HG02852 (cell line): ENCODE measurements around the gene PBX4.

Experiments used
- ATAC-seq: cut with Tn5 transposase; IDR thresholded peaks from one replicate; pipeline ENCODE4 v1.9.1; 2021; ENCODE audit warnings: mild to moderate bottlenecking, moderate library complexity; ENCODE audit not compliant: unreplicated experiment

PBX4 gene

DNA sequence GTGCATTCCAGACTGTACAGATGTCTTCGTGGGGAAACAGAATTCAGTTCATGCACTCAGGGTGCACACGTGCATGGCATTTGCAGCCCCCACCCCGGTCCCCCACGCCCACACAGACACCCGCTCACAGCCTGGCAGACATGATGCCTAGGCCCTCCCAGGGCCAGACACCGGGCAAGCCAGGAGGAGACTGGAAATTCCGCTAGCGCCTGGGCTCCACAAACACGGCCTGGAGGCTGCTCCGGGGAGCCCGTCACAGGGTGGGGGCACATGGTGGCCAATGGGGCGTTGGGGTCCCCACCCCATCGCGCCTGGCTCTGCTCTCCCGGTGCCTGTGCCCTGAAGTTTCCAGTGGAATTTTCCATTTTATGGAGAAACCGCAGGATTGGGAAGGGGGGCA is 76.9 kb downstream of the PBX4 start:
- no peak for ATAC-seq

DNA sequence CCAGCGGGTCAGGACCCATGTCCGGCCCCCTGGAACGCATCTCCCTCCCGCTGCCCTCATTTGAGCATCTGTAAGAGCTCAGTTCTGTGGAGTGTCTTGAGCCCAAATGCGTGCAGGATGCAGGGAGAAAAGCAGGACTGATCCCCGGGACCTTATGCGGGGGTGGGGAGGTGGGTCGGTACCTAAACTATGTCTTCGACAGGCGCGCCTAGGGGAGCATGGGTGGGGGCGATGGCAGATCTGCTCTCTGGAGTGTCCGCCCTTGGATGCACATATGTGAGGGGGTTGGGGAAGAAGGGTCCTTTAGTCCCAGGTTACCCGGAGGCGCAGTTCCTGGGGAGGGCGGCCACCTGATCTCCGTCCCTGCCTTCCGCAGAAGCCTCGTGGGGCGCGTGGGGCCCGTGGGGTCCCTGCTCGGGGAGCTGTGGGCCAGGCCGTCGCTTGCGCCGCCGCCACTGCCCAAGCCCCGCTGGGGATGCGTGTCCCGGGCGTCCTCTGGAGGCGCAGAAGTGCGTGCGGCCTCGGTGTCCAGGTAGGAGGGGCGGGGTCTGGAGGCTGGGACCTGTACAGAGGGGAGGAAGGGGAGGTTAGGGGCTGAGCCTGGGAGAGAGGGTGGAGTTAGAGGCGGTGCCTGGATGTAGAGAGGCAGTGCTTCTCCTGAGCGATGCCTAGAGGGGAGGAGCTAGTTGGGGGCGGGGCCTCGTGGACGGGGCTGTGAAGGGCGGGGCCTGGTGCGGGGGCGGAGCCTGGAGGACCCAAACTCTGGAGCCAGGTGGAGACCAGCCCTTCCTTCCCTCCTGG is 77.6 kb downstream of the PBX4 start:
- no peak for ATAC-seq

DNA sequence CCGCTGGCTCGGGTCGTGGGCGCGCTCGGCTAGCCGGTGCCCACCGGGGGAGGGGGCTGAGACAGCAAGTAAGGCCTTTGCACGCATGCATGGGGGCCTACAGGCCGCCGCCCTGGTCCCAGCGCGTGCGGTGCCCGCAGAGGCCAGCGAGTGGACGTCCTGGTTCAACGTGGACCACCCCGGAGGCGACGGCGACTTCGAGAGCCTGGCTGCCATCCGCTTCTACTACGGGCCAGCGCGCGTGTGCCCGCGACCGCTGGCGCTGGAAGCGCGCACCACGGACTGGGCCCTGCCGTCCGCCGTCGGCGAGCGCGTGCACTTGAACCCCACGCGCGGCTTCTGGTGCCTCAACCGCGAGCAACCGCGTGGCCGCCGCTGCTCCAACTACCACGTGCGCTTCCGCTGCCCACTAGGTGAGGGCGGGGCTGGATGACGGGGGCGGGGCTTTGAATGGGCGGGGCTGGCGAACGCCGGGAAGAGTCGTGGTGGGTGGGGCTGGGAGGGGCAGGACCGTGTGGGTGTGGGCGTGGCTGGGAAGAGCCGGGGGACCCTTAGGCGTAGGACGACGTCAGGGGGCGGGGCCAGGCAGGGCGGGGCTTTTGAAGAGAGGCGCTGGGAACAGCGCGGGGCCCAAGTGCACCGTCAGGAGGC is 78.3 kb downstream of the PBX4 start:
- no peak for ATAC-seq

DNA sequence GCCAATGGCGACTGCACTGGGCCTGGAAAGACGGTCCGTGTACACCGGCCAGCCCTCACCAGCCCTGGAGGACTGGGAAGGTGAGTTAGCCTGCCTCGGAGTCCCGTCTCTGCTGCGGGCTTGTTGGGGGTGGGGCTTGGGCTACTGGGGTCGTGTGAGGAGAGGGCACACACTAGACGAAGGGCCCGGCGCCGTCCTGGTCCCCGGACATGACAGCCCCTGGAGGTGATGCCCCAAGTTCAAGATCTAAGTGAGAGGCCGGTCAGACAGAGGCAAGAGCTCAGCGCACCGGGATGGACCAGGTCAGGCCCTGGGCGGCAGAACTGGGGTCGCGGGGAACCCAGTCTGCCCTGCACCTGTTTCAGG is 78.8 kb downstream of the PBX4 start:
- no peak for ATAC-seq

DNA sequence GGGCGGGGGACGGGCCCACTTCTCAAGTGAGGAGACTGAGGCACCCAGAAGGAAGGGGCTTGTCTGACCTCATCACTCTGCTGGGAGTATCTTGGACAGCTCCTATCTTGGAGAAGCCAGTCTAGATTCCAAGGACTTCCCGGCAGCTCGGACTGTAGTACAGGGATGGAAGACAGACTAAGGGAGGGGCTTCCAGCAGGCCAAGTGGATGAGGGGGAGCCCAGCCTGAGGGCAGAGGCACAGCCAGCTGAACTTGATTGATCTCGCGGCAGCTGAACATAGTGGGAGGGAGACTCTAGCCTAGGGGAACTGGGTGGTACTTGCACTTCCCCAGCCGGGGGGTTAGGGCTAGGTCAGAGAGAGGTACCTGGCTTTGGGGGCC is 79.7 kb downstream of the PBX4 start:
- ATAC-seq = no peak

DNA sequence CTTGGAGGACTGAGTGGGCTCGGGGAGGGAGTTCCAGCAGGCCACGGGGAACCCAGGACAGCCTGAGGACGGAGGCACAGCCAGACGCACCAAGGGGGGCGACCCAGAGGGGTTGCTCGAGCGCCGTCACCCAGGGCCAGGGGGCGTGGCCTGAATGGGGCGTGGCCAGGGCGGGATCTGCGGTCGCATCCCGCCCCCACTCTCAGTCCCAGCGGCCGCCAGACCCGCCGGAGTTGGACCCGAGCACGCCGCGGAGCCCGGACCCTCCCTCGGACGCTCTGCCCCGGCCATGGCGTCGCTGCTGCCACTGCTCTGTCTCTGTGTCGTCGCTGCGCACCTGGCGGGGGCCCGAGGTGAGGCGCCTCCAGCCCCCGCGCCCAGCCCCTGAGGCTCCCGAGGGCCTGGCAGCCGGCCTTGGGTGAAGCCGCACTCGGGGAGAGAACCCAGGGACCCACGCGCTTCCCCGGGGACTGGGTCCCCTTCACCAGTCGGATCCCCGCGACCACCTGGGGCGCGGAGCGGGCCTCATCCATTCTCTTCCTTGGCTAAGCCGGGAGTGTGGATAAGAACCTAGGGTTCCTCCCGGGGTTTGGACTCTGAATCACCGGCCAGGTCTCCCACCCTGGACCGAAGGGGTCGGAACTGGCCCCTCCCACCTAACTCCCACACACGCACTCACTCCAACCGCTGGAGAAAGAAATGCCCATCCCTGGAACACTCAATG is 80.3 kb downstream of the PBX4 start, which contains the start of gene CILP2:
Gene CILP2, plus strand, starts transcription at position 205 of the 724 bp plus-strand sequence. Its CDS starts 85 bp downstream, at position 290.
- ATAC-seq = no peak

DNA sequence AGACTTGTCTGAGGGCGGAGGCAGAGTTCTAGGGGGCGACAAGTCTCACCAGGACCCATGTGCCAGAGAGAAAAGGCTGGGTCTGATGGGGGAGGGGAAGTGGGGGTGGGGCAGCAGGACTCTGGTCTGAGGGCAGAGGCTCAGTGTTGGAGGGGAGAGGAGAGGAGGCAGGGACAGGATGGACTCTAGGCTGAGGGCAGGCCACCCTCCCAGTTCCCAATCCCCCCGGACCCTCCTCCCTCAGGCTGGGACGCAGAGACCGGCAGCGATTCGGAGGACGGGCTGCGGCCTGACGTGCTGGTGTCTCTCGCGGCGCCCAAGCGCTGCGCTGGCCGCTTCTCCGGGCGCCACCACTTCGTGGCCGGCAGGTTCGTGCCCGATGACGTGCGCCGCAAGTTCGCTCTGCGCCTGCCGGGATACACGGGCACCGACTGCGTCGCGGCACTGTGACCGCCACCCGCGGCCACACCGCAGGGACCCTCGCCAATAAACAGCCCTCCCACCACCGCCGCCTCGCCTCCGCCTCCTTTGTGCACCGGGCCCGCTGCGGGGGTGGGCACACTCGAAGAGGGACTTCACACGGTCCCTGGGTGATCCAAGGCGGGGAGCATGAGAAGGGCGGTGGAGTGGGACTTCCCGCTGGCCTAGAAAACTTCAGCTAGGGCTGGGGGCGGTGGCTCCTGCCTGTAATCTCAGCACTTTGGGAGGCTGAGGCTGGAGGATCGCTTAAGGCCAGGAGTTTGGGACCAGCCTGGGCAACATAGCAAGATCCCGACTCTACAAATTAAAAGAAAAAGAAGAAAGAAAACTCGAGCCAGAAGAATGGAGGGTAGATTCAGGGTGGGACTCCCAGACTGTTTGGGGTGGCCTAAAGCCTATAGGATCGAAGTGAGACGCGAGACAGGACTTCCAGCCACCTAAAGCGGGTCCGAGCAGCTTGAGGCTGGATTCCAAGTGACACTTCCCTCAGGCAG is 81.1 kb downstream of the PBX4 start:
- no peak for ATAC-seq

DNA sequence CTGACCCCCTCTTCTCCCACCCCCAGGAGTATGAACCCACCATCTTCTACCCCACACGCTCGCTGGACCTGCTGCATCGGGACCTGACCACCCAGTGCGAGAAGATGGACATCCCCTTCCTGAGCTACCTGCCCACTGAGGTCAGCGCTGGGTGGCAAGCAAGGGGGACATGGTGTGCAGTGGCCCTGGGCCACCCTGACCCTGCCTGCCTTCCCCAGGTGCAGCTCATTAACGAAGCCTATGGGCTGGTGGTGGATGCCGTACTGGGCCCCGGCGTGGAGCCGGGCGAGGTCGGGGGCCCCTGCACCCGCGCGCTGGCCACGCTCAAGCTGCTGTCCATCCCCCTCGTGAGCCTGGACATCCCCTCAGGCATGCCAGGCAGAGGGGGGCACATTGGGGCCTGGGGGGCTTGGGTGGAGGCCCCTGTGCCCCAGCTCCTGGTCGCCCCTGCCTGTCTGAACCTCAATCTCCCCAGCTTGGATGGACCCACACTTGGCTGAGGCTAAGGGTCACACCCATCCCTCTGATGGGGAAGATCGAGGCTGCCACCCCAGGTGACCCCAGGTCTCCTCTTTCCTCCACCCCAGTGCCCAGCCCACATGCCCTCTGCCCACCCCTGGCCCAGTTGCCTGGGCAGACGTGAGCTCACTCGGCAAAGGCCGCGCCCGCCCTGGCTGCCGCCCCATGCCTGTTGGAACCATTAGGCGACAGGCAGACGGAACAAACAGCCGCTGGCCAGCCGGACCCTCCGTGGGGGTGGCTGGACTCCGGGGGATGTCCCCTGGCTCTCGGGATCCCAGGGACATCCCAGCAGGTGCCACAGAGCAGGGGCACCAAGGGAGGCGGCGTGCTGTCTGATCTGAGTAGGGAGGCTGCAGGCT is 82.9 kb downstream of the PBX4 start:
- no peak for ATAC-seq

DNA sequence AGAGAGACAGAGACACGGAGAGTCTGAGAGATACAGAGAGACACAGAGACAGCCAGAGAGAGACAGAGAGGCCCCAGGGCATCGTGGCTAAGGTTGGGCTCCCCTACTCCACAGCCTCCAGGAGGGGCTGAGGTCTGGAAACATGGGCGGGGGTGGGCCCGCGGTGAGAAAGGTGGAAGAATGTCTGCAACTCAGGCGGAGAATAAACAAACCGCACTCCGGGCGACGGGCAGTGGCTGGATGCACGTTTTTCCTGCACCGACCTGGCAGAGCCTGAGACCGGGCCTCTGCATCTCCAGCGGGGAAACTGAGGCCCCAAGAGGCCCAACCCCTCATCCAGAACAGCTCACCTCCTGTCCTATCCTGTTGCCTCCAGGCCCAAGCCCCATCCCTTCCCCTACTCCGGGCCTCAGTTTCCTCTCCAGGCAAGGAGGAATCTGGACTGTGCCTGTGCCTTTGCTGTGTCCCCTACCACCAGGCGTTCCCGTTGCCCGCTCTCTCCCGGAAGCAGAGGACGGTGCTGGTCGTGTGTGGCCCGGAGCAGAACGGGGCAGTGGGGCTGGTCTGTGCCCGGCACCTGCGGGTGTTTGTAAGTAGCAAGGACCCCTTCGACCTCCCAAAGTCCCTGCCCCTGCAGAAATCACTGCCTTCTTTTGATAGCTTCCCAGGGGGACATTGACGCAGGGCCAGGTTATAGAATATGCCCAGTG is 83.8 kb downstream of the PBX4 start:
- ATAC-seq = no peak

DNA sequence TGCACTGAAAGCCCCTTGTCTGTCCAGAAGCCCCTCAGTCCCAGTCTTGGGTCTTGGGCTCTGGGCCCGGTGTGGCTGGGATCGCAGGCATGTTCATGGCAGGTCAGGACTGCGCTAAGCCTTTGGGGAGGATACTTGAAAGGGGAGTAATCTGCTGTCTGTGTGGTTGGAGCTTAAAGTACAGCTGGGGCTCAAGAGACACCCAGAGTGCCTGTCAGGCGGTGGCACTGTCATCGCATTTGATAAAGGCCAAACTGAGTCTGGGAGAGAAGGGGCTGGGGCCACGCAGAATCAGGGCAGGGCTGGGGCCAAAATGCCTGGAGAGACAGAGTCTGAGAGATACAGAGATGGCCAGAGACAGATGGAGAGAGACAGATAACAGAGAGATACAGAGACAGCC is 84.6 kb downstream of the PBX4 start:
- ATAC-seq = no peak

DNA sequence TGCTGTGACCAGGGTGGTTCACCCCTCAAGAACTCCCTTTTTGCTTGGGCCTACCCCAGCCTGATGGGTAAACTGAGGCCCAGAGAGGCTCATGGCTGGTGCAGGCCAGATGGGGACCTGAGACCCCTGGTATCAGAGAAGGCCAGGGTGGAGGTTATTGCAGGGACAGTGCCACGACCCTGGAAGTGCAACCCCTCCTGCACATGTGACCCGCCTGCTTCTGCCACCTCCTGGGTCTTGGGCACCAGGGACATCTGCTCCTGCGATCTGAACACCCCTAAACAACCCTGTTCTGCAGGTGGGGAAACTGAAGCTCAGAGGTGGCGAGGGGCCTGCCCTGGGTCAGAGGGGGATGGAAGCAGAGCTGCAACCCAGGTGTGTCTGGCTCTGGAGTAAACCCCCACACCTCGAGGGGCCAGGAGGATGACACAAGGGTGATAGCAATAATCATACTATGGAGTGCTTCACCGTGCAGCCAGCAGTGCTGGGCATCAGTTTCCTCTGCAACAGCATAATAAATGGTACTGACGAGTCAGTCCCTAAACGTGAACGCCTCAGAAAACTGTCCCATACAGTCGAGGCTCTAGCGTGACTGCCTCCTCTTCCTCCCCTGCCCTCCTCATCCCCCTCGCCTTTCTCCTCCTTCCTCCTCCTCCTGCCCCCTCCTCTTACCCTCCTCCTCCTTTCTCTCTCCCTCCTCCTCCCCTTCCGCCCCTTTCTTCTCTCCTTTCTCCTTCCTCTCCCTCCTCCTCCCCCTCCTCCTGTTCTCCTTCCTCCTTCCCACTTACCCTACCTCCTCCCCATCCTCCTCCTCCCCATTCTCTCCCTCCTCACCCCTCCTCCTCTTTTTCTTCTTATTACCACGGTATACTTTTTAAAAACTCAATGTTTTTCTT is 85.4 kb downstream of the PBX4 start:
- no peak for ATAC-seq

DNA sequence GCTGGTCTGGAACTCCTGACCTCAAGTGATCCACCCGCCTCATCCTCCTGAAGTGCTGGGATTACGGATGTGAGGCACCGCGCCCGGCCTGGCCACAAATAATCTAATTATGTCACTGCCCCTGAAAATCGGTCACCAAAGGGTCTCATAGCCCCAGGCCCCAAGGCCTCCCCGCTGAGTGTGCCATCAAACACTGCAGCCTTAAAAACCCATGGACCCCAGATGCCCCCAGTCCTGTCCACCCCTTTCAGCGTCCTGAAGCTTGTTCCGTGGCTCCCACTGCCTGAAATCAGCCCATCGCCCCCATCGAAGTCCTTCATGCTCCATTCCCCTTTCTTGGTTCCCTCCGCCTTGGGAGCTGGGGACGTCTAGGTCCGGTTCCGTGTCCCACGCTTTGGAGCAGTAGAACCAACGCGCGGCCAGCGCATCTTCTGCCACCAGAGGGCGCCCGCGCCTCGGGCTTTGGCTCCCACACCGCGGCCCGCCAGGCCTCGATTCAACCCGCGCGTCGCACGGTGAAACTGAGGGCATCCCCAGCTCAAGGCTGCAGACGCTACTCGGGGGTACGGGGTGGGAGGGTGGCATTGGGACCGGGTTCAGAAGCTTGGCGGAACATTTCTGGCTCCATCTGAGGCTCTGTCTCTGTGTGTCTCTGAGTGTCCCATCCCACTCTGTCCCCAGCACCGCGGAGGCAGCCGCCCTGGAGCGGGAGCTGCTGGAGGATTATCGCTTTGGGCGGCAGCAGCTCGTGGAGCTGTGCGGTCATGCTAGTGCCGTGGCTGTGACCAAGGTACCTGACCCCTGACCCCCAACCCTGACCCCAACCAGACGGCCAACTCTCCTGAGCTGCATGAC is 86.3 kb downstream of the PBX4 start:
- ATAC-seq = no peak

DNA sequence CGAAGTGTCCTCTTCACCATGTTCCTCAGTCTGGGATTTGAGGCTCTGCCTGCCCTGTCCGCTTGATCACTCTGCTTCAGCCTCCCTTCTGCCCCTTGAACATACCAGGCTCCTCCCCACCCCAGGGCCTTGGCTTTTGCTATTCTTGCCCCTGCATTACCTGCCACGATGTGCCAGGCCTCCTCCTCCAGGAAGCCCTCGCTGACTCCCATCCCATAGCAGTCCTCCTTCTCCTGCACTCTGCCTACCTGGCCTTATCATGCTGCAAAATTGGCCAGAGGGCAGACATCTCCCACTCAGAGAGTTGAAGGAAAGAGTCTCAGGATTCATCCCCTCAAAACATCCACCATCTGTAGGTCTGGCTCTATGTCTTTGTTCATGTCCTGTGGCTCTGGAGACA is 87.6 kb downstream of the PBX4 start:
- ATAC-seq = no peak

DNA sequence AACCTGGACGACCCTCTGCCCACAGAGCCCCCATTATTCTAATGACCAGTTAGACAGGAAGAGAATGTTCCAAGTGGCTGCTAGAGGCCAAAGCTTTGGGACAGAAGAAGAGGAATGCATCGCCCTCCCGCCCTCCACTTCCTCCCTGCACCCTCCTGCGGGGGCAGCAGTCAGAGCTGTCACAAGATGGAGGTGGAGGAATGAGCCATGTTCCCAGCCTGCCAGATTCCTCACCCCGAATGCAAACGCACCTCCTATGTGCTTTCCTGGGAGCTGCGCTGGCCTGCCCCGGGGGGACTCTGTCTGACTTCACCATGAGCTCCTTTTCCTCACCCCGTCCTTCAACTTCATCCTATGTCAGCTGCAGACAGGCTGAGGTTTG is 88.1 kb downstream of the PBX4 start:
- ATAC-seq = no peak

DNA sequence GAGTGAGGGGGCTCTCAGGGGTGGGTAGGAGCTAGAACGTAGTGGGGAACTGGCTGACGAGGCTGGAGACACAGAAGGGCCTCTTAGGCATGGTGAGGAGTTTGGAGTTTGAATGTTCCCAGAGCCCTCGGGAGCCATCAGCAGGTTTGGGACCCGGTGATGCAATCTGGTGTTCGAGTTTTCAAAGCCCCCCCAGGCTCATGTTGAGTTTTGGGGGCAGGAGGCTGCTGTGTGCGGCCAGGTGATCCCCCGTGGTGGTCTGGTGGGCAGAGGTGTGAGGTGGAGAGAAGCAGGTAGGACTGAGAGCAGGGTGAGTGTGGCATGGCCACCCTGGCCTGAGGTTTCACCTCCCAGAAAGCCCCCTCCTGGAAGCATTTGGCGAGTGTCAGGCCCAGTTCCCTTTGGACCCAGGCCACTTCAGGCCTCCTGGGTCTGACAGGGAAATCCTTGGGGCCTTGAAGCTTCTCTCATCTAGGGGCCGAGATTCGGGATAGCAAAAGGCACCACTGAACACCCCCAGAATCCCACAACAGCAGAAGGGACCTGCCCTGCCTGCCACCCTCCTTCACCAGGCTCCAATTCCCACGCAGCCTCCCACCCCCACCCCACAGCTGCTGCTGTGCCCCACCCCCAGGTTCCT is 88.6 kb downstream of the PBX4 start:
- no peak for ATAC-seq

DNA sequence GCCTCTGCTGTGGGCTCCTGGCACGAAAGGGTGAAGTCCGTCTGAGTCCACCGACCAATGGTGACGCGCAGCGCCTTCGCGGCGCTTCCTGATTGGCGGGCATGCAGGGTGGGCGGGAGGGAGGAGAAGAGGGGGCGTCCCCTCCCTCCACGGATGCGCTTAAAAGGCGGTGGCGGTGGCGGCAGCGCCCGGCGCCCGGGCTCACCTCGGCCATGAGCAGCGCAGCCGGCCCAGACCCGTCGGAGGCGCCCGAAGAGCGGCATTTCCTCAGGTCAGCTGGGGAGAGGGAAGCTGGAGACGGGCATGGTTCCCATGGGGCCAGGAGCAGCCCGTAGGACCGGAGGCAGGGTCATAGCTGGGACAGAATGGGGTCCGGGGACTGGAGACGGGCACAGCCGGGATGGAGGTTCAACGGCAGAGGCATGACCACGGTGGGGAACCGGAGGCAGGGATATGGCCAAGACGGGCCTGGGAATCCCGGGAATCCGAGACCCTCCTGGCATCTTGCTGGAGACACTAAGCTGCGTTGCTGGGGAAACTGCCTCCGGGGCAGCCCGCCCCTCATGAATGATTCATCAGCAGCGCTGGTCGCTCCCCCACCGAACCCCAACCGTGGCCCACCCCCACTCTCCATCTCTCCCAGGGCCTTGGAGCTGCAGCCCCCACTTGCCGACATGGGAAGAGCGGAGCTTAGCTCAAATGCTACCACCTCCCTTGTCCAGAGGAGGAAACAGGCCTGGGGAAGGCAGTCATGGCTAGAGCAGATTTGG is 89.6 kb downstream of the PBX4 start, which contains the start of gene YJEFN3:
Gene YJEFN3, plus strand, starts transcription at position 191 of the 770 bp plus-strand sequence. Its CDS starts 22 bp downstream, at position 213.
- no peak for ATAC-seq
